Thymus (tissue), 11 donors: ENCODE results near the gene LDB3. TPM values are rescaled to one million over a fixed set of nuclear protein-coding genes. Genes with fewer than 3 reads are reported as not detected.

ENCODE experiments used
- DNase-seq, 9 donors: peaks; one replicate each; pipeline ENCODE4 v3.0.0-alpha.2; 2013; ENCODE audit warnings: low spot score in 9 of 9, low read depth in 6 of 9, missing footprints in 1 of 9
- H3K27ac ChIP-seq, 2 donors: one replicate each; pipeline ENCODE4 v1.5.1; 2013; ENCODE audit warnings: control low read depth in 1 of 2, low read depth in 1 of 2, low read length in 1 of 2, mild to moderate bottlenecking in 1 of 2, moderate library complexity in 1 of 2
- H3K27me3 ChIP-seq, 2 donors: one replicate each; pipeline ENCODE4 v1.5.1; 2013; ENCODE audit warnings: low read length in 1 of 2; ENCODE audit not compliant: control insufficient read depth in 2 of 2, insufficient read depth in 1 of 2
- H3K36me3 ChIP-seq, 2 donors: one replicate each; pipeline ENCODE4 v1.5.1; 2013; ENCODE audit warnings: low read length in 1 of 2, mild to moderate bottlenecking in 1 of 2, moderate library complexity in 1 of 2; ENCODE audit not compliant: control insufficient read depth in 2 of 2, insufficient read depth in 2 of 2
- H3K4me1 ChIP-seq, 2 donors: one replicate each; pipeline ENCODE4 v1.5.1; 2013; ENCODE audit warnings: low read length in 2 of 2; ENCODE audit not compliant: control insufficient read depth in 2 of 2, insufficient read depth in 2 of 2
- H3K4me3 ChIP-seq, 2 donors: one replicate each; pipeline ENCODE4 v1.5.1; 2013; ENCODE audit warnings: low read length in 2 of 2, control low read depth in 1 of 2, mild to moderate bottlenecking in 1 of 2
- H3K9me3 ChIP-seq, 2 donors: one replicate each; pipeline ENCODE4 v1.5.1; 2013; ENCODE audit warnings: low read length in 1 of 2, mild to moderate bottlenecking in 1 of 2; ENCODE audit not compliant: control insufficient read depth in 2 of 2, insufficient read depth in 1 of 2
- WGBS: extraction: QIAGEN DNeasy Blood & Tissue Kit; methylation state at CpG from one replicate; pipeline ENCODE4 v1.1.7; 2013; 5-methylcytosine and 5-hydroxymethylcytosine counted together
- polyA plus RNA-seq: library from polyadenylated mRNA; stranded (reverse); fragments of 200-250 nt; gene quantifications from one replicate; pipeline ENCODE4 v1.2.3, GENCODE V29; 2013
- total RNA-seq: library from RNA; stranded (reverse); fragments of 120-200 nt; gene quantifications from one replicate; pipeline ENCODE4 v1.2.4, GENCODE V29; 2013
- donor health status: healthy.

The LDB3 gene
- total and polyA plus RNA-seq, 2 donors, result 0.38 to 2.9 TPM

DNA sequence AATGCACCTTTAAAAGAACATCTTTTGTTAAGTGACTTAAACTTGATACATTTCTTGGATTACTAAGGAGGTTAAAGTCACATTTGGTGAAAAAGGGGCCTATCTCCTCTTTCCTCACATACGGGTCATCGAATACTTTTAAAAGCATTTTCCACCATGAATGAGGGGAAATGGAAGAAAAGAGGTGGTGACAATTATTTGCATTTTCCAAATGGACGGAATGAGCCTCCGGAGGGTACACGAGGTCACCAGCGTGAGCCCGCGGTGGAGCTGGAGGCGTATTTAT, 87.1 kb downstream of the LDB3 start:
- peaks cover 43 to 73% of the 10 kb centered on the region in 2 donors for H3K27me3 ChIP-seq
- peak overlapping the region in 1 of 2 donors; percentile 25 for H3K27ac ChIP-seq
- WGBS, result 24% methylated on average over 9 of the region's 9 CpGs
- H3K4me3 ChIP-seq, result peak overlapping the region; percentile 41 to 72
- H3K4me1 ChIP-seq, result peaks cover 6 to 11% of the 10 kb centered on the region in 2 donors
- H3K9me3 ChIP-seq, result no peaks in the 10 kb centered on the region
- H3K36me3 ChIP-seq, result no peaks in the 10 kb centered on the region
- no peak for DNase-seq

DNA sequence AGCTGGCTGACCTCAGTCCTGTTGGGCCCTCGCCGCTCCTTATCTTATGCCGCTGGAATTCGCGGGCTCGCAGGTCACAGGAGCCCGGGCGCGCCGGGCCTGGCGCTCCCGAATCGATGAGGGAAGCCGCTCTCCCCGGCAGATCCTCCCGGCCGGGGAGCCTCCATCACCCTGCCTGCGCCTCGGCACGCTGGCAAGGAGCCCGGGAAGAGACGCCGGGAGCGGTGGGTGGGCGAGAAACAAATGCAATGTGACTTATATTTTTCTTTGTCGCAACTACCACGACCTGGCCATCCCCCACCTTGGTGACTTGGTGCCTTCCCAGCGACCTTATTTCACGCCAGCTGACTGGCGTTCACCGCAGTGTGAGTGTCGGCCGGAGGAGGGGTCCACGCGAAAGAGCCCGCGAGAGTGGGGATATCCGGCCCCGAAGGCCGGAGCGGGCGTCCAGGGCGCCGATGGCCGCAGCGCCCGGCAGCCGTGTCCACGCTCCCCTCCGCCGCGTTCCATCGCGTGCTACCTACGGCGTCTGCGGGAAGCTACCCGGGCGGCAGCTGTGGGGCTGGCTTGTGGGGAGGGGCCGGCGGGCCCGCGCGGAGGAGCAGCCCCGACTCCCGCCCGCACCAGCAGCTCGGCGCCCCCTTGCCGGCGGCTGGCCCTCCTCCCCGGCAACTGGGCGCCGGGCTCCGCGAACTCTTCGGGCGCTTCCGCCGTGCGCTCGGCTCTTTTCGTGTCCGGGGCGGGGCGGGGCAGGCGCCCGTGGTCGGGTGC, 87.6 kb downstream of the LDB3 start:
- 1% methylated on average over 89 of the region's 89 CpGs for WGBS
- Histone ChIP-seq H3K27me3 (peaks cover 45 to 77% of the 10 kb centered on the region in 2 donors), H3K4me1 (peaks cover 6 to 11% of the 10 kb centered on the region in 2 donors), H3K9me3 (no peaks in the 10 kb centered on the region), H3K4me3 (peak overlapping the region; percentile 41 to 72), H3K27ac (peak overlapping the region in 1 of 2 donors; percentile 67), H3K36me3 (no peaks in the 10 kb centered on the region)
- DNase-seq, result peak in 8 of 9 donors; percentile 41 to 87 (median 70)

GRCh38 chr10:86756511-86757112, 88.3 kb downstream of the LDB3 start, which contains the start of gene BMPR1A:
TSS of gene BMPR1A (plus strand) at chr10:86756619. CDS start at chr10:86876019, 119,400 bp downstream.
- DNase-seq, result peak in 2 of 9 donors; percentile 5 to 16
- Histone ChIP-seq H3K36me3 (no peaks in the 10 kb centered on the region), H3K4me3 (peak within 1 kb of the TSS; percentile 41 to 72), H3K9me3 (no peaks in the 10 kb centered on the region), H3K4me1 (peaks cover 6 to 11% of the 10 kb centered on the region in 2 donors), H3K27me3 (peaks cover 45 to 83% of the 10 kb centered on the region in 2 donors), H3K27ac (peak within 1 kb of the TSS; percentile 28 to 67)
- WGBS, result under 1% methylated on average over 85 of the region's 85 CpGs

- peak in 3 of 9 donors; percentile 1 to 44 (median 8) for DNase-seq
Observed at GRCh38 chr10:86757113-86757972, 89.0 kb downstream of the LDB3 start.

DNA sequence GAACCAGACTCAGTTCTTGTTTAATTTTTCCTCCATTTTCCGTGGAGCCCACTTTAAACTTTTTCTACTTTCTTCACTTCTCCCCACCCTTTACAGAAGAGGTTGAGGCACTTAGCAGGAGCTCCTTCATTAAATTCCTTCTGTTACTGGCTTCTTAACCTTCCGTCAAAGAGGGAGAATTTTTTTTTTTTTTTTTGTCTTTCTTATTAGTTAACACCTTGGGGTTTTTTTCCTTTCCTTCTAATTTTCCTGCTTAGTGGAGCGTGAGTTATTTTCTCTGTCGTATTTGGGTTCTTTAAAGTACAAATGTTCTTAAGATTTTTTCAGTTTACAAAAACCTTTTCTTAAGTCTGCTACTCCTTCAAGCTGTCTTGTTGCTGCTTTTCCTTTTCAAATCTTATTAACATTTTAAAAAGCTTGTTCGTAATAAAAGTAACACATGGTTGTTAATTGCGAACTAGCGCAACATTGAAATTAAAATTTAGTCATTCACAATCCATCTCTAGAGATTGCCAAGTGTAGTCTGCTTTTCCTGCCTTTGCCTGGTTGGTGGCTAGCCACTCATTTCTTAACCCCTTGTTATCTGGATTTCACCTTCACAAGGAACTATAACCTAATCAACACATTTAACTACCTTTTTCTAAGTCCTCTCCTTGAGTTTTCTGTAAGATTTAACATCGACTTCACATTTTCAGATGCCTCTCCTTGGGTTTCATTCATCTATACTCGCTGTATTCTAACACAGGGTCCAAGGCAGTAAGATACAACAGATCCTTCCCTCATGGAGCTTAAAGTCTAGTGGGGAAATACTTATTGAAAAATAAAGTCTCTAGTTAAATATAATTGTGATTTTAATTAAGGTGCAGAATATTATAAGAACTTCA, 90.1 kb downstream of the LDB3 start:
- Histone ChIP-seq H3K36me3 (no peaks in the 10 kb centered on the region), H3K9me3 (no peaks in the 10 kb centered on the region), H3K27ac (no peak overlapping the region), H3K4me1 (peaks cover 6 to 11% of the 10 kb centered on the region in 2 donors), H3K4me3 (no peak overlapping the region), H3K27me3 (peaks cover 45 to 84% of the 10 kb centered on the region in 2 donors)
- 33% methylated on average over 9 of the region's 9 CpGs for WGBS
- DNase-seq, result peak in 1 of 9 donors; percentile 20

More at GRCh38 chr10:86757113-86757972, 89.0 kb downstream of the LDB3 start:
- H3K27ac ChIP-seq, result peak overlapping the region; percentile 10 to 28
- no peaks in the 10 kb centered on the region for H3K9me3 ChIP-seq
- peaks cover 6 to 11% of the 10 kb centered on the region in 2 donors for H3K4me1 ChIP-seq
- peaks cover 45 to 87% of the 10 kb centered on the region in 2 donors for H3K27me3 ChIP-seq
- WGBS, result 4% methylated on average over 47 of the region's 47 CpGs
- H3K36me3 ChIP-seq, result no peaks in the 10 kb centered on the region
- H3K4me3 ChIP-seq, result peak overlapping the region; percentile 31 to 72

- peaks cover 42 to 77% of the 10 kb centered on the region in 2 donors for H3K27me3 ChIP-seq
Observed at GRCh38 chr10:86759073-86759672, 90.9 kb downstream of the LDB3 start.

GRCh38 chr10:86763404-86763803, 95.1 kb downstream of the LDB3 start:
- peaks cover 7 to 40% of the 10 kb centered on the region in 2 donors for H3K27me3 ChIP-seq
- no peaks in the 10 kb centered on the region for H3K4me1 ChIP-seq
- DNase-seq, result no peak
- no peak overlapping the region for H3K27ac ChIP-seq
- H3K36me3 ChIP-seq, result no peaks in the 10 kb centered on the region
- no peak overlapping the region for H3K4me3 ChIP-seq
- no peaks in the 10 kb centered on the region for H3K9me3 ChIP-seq
- 93% methylated on average over 5 of the region's 5 CpGs for WGBS

More at GRCh38 chr10:86759073-86759672, 90.9 kb downstream of the LDB3 start:
- H3K36me3 ChIP-seq, result no peaks in the 10 kb centered on the region
- H3K4me1 ChIP-seq, result peaks cover 6 to 11% of the 10 kb centered on the region in 2 donors
- WGBS, result 44% methylated on average over 3 of the region's 3 CpGs
- DNase-seq, result no peak
- no peak overlapping the region for H3K4me3 ChIP-seq
- no peaks in the 10 kb centered on the region for H3K9me3 ChIP-seq
- no peak overlapping the region for H3K27ac ChIP-seq

- Histone ChIP-seq H3K27me3 (peaks cover 0 to 27% of the 10 kb centered on the region in 2 donors), H3K9me3 (no peaks in the 10 kb centered on the region), H3K36me3 (no peaks in the 10 kb centered on the region), H3K27ac (no peak overlapping the region), H3K4me3 (no peak overlapping the region), H3K4me1 (no peaks in the 10 kb centered on the region)
- WGBS, result 91% methylated on average over 2 of the region's 2 CpGs
- no peak for DNase-seq
Observed at GRCh38 chr10:86765548-86765947, 97.2 kb downstream of the LDB3 start.
